Vagina (tissue), 2 donors: ENCODE results near the gene BRD2.

ENCODE experiments used
- CTCF ChIP-seq, 3 experiments: fragments of 450-650 bp in 2 of 3; fragments of 200-600 bp in 1 of 3; sonication (generic) in 1 of 3; IDR thresholded peaks; one replicate each; pipeline ENCODE4 v1.5.1; 2017 to 2019; ENCODE audit warnings: antibody characterized with exemption in 3 of 3, mild to moderate bottlenecking in 2 of 3, moderate library complexity in 2 of 3
- POLR2AphosphoS5 ChIP-seq, 2 donors: sonication (generic); formaldehyde crosslinking; IDR thresholded peaks; one replicate each; pipeline ENCODE4 v1.9.0; 2017; ENCODE audit warnings: antibody characterized with exemption in 2 of 2, mild to moderate bottlenecking in 2 of 2, low read depth in 1 of 2; ENCODE audit not compliant: insufficient read depth in 1 of 2

DNA sequence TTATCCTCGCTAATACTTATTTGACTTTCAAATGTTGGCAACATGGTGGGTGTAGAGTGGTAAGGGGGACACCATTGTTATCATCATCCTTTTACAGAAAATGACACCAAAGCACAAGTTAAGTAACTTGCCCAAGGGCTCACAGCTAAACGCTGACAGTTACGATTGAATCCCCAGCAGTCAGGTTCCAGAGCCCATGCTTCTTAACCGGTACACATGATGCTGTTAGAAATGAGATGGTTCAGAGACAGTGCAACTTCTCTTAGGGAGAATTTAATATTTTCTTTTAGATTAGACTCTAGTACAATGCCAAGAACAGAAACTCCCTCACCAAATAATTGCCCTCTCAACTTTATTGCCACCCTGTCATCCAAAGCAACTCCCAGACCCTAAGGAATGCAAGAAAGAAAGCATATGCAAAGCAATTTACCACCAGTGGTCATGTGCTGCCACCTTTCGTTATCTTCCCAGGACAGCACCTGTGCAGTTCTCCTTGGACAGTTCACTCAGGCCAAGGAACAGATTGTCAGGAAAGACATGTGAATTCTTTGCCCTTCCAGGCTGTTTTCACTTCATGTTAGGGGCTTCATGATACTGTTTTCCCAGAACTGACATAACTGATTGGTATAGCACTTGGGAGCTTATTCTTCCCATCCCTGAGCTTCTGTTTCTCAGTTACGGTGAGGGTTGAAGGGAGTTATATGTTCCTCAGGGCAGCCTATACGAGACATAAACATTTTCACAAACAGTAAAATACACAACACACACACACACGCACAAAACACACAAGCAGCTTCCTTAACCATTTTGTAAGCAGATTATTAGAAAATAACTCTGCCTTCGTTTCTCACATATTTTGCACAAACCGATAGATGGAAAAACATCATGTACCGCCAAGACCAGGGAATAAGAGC, 20.6 kb upstream of the BRD2 start:
- no peak for TF ChIP-seq CTCF (IDR thresholded peaks at IDR 0.05)
- no peak for TF ChIP-seq POLR2AphosphoS5 (IDR thresholded peaks at IDR 0.05; ENCODE audit: insufficient read depth in 1 of 2, low read depth in 1 of 2)
